HepG2 (cell line): ENCODE results near the gene VPS26A. TPM values are rescaled to one million over a fixed set of nuclear protein-coding genes. Genes with fewer than 3 reads are reported as not detected.

Experiments used
- ATF4 ChIP-seq, 2 experiments: fragments of 450-650 bp in 1 of 2; sonication (generic) in 1 of 2; formaldehyde crosslinking; IDR thresholded peaks; 2 replicates each; pipeline versions ENCODE4 v1.5.0 to v1.8.0; 2020 to 2022; ENCODE audit warnings: mild to moderate bottlenecking in 1 of 2, missing genetic modification reagents in 1 of 2
- CCAR2 ChIP-seq: fragments of 200-400 bp; formaldehyde crosslinking; optimal IDR thresholded peaks from 2 replicates; pipeline ENCODE3; 2018; ENCODE audit warnings: low read depth, mild to moderate bottlenecking, low read length, moderate library complexity
- DR1 ChIP-seq: sonication (generic); formaldehyde crosslinking; IDR thresholded peaks from 2 replicates; pipeline ENCODE4 v1.8.0; 2021; ENCODE audit warnings: mild to moderate bottlenecking, missing genetic modification reagents, inconsistent platforms
- FIP1L1 ChIP-seq: fragments of 200-400 bp; formaldehyde crosslinking; IDR thresholded peaks from 2 replicates; pipeline ENCODE4 v1.6.1; 2018; ENCODE audit warnings: low read depth, mild to moderate bottlenecking, low read length, moderate library complexity, borderline replicate concordance; ENCODE audit not compliant: insufficient read depth
- GLMP ChIP-seq: sonication (generic); formaldehyde crosslinking; IDR thresholded peaks from 2 replicates; pipeline ENCODE4 v1.9.0; 2021; ENCODE audit warnings: missing genetic modification reagents, mild to moderate bottlenecking, borderline replicate concordance
- HNF4G ChIP-seq, 2 experiments: sonication (generic) in 1 of 2; formaldehyde crosslinking in 1 of 2; IDR thresholded peaks; 2 replicates each; pipeline versions ENCODE4 v1.4.0 to v1.6.1; 2011 to 2020; ENCODE audit warnings: borderline replicate concordance in 2 of 2, low read depth in 2 of 2, mild to moderate bottlenecking in 2 of 2, low read length in 1 of 2, missing genetic modification reagents in 1 of 2, moderate library complexity in 1 of 2
- HOXA3 ChIP-seq: sonication (generic); formaldehyde crosslinking; IDR thresholded peaks from 2 replicates; pipeline ENCODE4 v1.5.0; 2020; ENCODE audit warnings: missing genetic modification reagents
- MAF1 ChIP-seq: sonication (generic); formaldehyde crosslinking; IDR thresholded peaks from 2 replicates; pipeline ENCODE4 v1.5.0; 2020; ENCODE audit warnings: missing genetic modification reagents, borderline replicate concordance
- NCOA5 ChIP-seq: sonication (generic); formaldehyde crosslinking; IDR thresholded peaks from 2 replicates; pipeline ENCODE4 v1.4.0; 2020; ENCODE audit warnings: missing genetic modification reagents
- NFATC3 ChIP-seq: sonication (generic); formaldehyde crosslinking; IDR thresholded peaks from 2 replicates; pipeline ENCODE4 v1.5.1; 2020; ENCODE audit warnings: mild to moderate bottlenecking, missing genetic modification reagents
- POLR2G ChIP-seq: fragments of 200-400 bp; formaldehyde crosslinking; IDR thresholded peaks from 2 replicates; pipeline ENCODE4 v1.6.1; 2018; ENCODE audit warnings: mild to moderate bottlenecking, low read depth, low read length, moderate library complexity
- SNRNP70 ChIP-seq: fragments of 200-400 bp; formaldehyde crosslinking; IDR thresholded peaks from 2 replicates; pipeline ENCODE4 v1.6.1; 2017; ENCODE audit warnings: mild to moderate bottlenecking, low read depth, low read length, moderate library complexity
- ZFAT ChIP-seq: sonication (generic); formaldehyde crosslinking; conservative IDR thresholded peaks from 2 replicates; pipeline ENCODE4 v1.8.1; 2023; ENCODE audit warnings: missing genetic modification reagents, inconsistent platforms
- ZNF234 ChIP-seq: sonication (generic); formaldehyde crosslinking; conservative IDR thresholded peaks from 2 replicates; pipeline ENCODE4 v1.5.1; 2020; ENCODE audit warnings: mild to moderate bottlenecking, missing genetic modification reagents
- ZNF350 ChIP-seq: sonication (generic); formaldehyde crosslinking; IDR thresholded peaks from 2 replicates; pipeline ENCODE4 v1.4.0; 2020; ENCODE audit warnings: mild to moderate bottlenecking, low read depth, missing genetic modification reagents, borderline replicate concordance
- polyA plus RNA-seq, 8 experiments: library from polyadenylated mRNA; depleted of rRNA in 3 of 8; stranded (reverse) in 7 of 8; unstranded in 1 of 8; fragments of >200 nt; fragmentation: Illumina TruSeq in 4 of 8; extraction: Trizol in 4 of 8; gene quantifications; 2 replicates each; pipeline versions ENCODE4 v1.2.1 to v1.2.3, GENCODE V29; 2011 to 2016; ENCODE audit warnings: low read depth in 4 of 8, missing spikeins in 1 of 8, mixed read lengths in 1 of 8; ENCODE audit not compliant: insufficient read depth in 1 of 8
- total RNA-seq, 5 experiments: library from RNA; depleted of rRNA; stranded (reverse); fragments of >200 nt; fragmentation: Illumina TruSeq; extraction: Trizol; gene quantifications; 2 replicates each; pipeline ENCODE4 v1.2.3, GENCODE V29; 2016; ENCODE audit warnings: low read depth in 1 of 5
- TF ChIP-seq, protein P1 (sequence below): sonication (generic); formaldehyde crosslinking; IDR thresholded peaks from 2 replicates; pipeline ENCODE4 v1.9.0; 2021; ENCODE audit warnings: missing genetic modification reagents, borderline replicate concordance
- TF ChIP-seq, protein P2 (sequence below): IDR thresholded peaks from 2 replicates; pipeline ENCODE4 v1.6.1; 2016; ENCODE audit warnings: low read depth, missing genetic modification reagents, missing compliant biosample characterization

Gene VPS26A
- total and polyA plus RNA-seq, 2 of the 13 experiments (the other 11 are each of a cell fraction or from before 2014, with no cell fraction given): 12.9 to 32.6 TPM

- TF ChIP-seq HOXA3 (no peak; the same call in 1 of the 2 replicates), ZFAT (CRISPR knock-in tag) (no peak), POLR2G (peak; percentile 95), HNF4G (IDR thresholded peaks at IDR 0.05; ENCODE audit: borderline replicate concordance, low read depth, low read length) (no peak), HNF4G (CRISPR knock-in tag; IDR thresholded peaks at IDR 0.05; ENCODE audit: borderline replicate concordance, low read depth) (no peak), ZNF350 (peak; percentile 61; the same call in 1 of the 2 replicates), DR1 (CRISPR knock-in tag) (peak; percentile 44), ZNF234 (CRISPR knock-in tag) (no peak), MAF1 (CRISPR knock-in tag) (0 out of 2 replicates have a peak, but pooled peaks have one; percentile 21), GLMP (CRISPR knock-in tag) (no peak), CCAR2 (no peak), NCOA5 (CRISPR knock-in tag) (no peak), ATF4 (CRISPR knock-in tag; IDR thresholded peaks at IDR 0.05) (no peak; a peak in 1 of 4 replicates), SNRNP70 (no peak), NFATC3 (CRISPR knock-in tag) (0 out of 2 replicates have a peak, but pooled peaks have one; percentile 41), FIP1L1 (no peak)
- TF ChIP-seq, protein P1, sequence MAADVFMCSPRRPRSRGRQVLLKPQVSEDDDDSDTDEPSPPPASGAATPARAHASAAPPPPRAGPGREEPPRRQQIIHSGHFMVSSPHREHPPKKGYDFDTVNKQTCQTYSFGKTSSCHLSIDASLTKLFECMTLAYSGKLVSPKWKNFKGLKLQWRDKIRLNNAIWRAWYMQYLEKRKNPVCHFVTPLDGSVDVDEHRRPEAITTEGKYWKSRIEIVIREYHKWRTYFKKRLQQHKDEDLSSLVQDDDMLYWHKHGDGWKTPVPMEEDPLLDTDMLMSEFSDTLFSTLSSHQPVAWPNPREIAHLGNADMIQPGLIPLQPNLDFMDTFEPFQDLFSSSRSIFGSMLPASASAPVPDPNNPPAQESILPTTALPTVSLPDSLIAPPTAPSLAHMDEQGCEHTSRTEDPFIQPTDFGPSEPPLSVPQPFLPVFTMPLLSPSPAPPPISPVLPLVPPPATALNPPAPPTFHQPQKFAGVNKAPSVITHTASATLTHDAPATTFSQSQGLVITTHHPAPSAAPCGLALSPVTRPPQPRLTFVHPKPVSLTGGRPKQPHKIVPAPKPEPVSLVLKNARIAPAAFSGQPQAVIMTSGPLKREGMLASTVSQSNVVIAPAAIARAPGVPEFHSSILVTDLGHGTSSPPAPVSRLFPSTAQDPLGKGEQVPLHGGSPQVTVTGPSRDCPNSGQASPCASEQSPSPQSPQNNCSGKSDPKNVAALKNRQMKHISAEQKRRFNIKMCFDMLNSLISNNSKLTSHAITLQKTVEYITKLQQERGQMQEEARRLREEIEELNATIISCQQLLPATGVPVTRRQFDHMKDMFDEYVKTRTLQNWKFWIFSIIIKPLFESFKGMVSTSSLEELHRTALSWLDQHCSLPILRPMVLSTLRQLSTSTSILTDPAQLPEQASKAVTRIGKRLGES (CRISPR knock-in tag): 0 out of 2 replicates have a peak, but pooled peaks have one; percentile 53
- TF ChIP-seq, protein P2, sequence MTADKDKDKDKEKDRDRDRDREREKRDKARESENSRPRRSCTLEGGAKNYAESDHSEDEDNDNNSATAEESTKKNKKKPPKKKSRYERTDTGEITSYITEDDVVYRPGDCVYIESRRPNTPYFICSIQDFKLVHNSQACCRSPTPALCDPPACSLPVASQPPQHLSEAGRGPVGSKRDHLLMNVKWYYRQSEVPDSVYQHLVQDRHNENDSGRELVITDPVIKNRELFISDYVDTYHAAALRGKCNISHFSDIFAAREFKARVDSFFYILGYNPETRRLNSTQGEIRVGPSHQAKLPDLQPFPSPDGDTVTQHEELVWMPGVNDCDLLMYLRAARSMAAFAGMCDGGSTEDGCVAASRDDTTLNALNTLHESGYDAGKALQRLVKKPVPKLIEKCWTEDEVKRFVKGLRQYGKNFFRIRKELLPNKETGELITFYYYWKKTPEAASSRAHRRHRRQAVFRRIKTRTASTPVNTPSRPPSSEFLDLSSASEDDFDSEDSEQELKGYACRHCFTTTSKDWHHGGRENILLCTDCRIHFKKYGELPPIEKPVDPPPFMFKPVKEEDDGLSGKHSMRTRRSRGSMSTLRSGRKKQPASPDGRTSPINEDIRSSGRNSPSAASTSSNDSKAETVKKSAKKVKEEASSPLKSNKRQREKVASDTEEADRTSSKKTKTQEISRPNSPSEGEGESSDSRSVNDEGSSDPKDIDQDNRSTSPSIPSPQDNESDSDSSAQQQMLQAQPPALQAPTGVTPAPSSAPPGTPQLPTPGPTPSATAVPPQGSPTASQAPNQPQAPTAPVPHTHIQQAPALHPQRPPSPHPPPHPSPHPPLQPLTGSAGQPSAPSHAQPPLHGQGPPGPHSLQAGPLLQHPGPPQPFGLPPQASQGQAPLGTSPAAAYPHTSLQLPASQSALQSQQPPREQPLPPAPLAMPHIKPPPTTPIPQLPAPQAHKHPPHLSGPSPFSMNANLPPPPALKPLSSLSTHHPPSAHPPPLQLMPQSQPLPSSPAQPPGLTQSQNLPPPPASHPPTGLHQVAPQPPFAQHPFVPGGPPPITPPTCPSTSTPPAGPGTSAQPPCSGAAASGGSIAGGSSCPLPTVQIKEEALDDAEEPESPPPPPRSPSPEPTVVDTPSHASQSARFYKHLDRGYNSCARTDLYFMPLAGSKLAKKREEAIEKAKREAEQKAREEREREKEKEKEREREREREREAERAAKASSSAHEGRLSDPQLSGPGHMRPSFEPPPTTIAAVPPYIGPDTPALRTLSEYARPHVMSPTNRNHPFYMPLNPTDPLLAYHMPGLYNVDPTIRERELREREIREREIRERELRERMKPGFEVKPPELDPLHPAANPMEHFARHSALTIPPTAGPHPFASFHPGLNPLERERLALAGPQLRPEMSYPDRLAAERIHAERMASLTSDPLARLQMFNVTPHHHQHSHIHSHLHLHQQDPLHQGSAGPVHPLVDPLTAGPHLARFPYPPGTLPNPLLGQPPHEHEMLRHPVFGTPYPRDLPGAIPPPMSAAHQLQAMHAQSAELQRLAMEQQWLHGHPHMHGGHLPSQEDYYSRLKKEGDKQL (CRISPR knock-in tag): no peak
Observed at GRCh38 chr10:69123747-69124562, at the start of gene VPS26A (continued).
